EL (cell line): ENCODE measurements around the gene SEMA3B.
"Not testable (repeated sequence)": the region's sequence is repeated elsewhere in the genome, so short reads cannot be mapped to it uniquely, and the experiment has no call there.

Experiments used
- DNase-seq: peaks from one replicate; pipeline ENCODE4 v3.0.0-alpha.2; 2016

SEMA3B gene

GRCh38 chr3:50295553-50296431, 26.8 kb downstream of the SEMA3B start:
- no peak for DNase-seq

DNA sequence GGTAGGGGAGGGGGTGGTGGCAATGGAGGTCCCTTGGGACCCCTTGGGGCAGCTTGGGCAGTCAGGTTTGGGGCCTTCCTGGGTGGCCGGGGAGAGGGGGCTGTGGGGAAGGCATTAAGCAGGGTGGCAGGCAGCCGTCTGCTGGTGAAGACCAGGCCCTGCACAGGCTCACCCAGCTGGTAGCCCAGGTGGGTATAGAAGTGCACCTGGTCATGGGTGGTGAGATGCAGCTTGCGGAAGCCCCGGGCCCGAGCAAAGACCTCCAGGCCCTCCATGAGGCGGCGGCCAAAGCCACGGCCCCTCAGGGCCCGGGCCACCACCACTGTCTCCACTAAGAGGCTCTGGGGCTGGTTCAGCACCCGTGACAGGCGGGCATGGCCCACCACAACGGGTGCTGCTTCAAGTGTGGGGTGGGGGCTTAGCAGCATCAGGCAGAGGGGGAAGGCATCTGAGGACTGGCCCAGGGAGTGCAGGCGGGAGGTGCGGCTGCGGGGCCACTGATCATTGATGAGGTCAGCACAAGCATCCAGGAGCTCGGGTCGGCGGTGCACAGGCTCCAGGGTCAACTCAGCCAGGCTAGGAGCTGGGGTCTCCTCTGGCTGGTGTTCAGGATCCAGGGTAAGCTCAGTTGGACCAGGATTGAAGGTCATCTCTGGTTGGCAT, 27.9 kb downstream of the SEMA3B start:
- no peak for DNase-seq

GRCh38 chr3:50297384-50297775, 28.4 kb downstream of the SEMA3B start:
- no peak for DNase-seq

- DNase-seq: no peak
These were observed 29.2 kb downstream of the SEMA3B start for GRCh38 chr3:50297896-50298725.

- DNase-seq: peak; percentile 100
These were observed 30.1 kb downstream of the SEMA3B start, which contains the start of the genes HYAL3 and NAA80 for GRCh38 chr3:50298836-50299637. Gene HYAL3 (minus strand): TSS chr3:50299405. CDS start chr3:50295602, 3,803 bp downstream. Gene NAA80 (minus strand): TSS chr3:50299405. CDS start chr3:50297463, 1,942 bp downstream.

GRCh38 chr3:50299638-50299928, 30.6 kb downstream of the SEMA3B start:
- DNase-seq: no peak

DNA sequence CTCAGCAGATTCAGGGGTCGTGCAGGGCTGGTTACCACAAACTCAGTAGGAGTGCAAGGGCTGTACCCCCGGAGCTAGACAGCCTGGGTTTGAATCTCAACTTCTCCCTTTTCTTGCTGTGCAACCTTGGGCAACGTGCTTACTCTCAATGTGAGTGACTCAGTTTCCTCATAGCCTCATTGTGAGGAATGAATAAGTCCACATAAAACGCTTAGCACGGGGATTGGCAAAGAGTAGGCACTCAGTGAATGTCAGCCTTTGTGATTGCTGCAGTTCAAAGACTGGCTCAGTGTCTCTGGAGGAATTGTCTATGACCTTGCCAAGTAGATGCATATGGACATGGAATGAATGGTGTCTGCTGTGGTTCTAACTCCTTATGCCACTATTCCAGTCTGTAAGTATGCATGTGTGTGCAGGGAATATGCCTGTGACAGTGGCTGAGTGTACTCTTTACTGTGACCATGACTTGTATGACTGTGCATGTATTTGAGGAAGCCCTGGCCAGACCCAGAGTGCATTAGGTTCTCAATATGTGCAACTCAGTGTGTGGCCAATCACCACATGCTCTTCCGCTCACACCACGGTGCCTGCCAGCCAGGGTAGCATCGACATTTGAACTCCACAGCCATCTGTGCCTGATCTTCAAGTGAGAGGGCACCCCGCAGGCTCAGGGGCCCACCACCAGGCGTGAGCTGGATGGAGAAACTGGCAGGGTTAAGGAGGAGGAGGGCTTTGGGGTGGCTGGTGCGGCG, 31.2 kb downstream of the SEMA3B start:
- no peak for DNase-seq

DNA sequence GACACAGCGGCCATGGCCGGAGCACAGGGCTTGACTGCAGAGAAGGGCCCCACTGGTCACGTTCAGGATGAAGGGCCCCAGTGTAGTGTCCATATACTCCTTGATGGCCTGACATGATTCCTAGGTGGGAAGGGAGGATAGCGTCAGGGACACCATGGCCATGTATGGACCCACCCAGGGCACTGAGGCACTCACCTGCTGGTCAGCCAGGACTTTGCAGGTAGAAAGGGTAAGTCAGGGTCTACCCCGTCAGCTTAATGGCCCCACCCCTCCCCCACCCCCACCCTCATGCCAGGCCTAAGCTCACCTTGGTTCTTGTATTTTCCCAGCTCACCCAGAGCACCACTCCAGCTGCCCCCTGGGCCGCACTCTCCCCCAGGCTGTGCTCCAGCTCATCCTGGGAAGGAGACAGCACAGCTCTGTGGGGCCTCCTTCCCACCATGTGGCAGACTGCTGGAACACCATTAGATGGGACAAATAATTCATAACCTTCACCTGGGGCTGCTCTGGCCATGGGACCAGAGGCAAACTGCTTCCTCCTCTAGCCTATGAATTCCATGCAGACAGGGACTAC, 31.8 kb downstream of the SEMA3B start:
- no peak for DNase-seq

- no peak for DNase-seq
These were observed 33.4 kb downstream of the SEMA3B start for GRCh38 chr3:50302095-50303012.

DNA sequence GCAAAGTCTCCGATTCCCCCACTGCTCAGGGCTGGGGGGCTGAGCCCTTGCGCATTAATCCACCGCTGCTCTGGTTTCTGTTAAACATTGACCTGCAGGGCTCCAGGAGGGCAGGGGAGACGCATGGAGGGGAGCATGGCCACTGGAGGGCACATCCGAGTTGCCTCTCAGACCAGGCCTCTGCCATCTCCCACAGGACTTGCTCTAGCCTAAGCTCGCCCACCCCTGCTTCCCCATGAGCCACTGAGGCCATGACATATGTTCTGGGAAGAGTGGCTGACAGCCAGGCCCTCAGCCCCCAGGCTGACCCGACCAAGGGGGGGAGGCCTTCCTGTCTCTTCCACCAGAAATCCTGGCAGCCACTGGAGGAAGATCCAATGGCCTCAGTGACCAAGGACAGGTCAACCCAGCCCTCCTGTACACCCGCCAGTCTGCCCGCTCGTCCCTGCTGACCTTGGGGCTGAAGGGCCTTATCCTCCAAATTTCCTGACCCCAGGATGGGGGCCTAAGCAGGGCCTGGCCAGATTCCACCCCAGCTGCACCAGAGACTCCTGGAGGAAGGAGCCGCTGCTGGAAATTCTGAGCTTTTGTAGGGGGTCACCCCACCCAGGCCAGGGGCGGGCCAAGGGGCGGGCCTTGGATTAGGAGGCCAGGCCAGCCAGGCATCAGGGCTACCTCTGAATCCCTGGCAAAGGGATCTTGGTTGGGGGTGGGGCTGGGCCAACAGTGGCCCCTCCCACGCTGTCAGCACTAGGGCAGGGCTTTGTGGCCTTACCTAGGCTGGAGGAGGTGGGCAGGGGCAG, 34.3 kb downstream of the SEMA3B start, which contains the start of gene HYAL1:
Gene HYAL1 (minus strand): TSS at position 562 of the 803 bp plus-strand sequence. CDS start 618 bp downstream, outside the sequence.
- DNase-seq: no peak

- DNase-seq: no peak
These were observed 35.7 kb downstream of the SEMA3B start for GRCh38 chr3:50304601-50305000.

DNA sequence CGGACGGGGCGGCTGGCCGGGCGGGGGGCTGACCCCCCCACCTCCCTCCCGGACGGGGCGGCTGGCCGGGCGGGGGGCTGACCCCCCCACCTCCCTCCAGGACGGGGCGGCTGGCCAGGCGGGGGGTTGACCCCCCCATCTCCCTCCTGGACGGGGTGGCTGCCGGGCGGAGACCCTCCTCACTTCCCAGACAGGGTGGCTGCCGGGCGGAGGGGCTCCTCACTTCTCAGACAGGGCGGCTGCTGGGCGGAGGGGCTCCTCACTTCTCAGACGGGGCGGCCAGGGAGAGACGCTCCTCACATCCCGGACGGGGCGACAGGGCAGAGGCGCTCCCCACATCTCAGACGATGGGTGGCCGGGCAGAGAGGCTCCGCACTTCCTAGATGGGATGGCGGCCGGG, 43.1 kb downstream of the SEMA3B start:
- not testable (repeated sequence) for DNase-seq

DNA sequence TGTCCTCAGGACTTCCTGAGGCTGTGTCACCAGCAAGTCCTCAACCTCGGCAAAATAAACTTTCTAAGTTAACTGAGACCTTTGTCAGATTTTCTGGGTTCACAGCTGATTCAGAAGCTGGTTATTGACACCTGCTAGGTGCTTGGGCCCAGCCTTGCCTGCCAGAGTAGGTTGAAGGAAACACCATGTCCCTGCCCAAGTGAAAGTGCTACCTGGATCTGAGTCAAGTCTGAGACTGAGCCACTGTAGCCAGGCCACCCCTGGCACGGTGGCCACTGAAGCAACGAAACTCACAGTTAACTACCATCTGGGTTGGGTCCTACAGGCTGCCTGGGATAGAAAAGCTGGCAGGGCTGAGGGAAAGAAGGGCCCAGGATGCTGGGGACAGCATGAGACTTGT, 45.4 kb downstream of the SEMA3B start:
- no peak for DNase-seq

GRCh38 chr3:50314816-50315215, 45.9 kb downstream of the SEMA3B start:
- no peak for DNase-seq

DNA sequence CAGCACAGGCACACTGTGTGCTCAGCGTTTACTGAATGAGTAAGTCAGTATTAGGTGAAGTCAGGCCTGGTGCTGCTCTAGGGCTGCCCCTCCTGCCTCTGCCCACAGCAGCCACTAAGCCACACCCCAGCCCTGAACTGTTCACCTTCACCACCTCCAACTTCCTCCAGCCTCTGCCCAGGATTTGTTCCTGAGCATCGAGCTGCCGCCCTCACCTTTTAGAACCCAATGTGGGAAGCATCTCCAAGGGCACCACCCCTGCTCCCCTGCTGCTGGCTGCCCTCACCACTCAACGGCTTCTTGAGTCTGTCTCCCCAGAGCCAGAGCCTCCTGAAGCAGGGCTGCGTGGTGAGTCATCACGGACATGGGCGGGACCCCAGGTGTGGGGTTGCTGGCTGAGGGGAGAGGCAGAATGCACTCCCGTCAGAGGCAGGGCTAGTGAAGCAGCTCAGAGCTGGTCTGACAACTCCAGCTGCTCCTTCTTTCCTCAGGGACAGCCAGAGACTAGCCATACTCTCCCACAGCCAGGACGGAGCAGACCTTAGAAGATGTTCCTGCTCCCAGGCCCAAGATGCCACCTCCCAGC, 47.8 kb downstream of the SEMA3B start:
- DNase-seq: no peak

DNA sequence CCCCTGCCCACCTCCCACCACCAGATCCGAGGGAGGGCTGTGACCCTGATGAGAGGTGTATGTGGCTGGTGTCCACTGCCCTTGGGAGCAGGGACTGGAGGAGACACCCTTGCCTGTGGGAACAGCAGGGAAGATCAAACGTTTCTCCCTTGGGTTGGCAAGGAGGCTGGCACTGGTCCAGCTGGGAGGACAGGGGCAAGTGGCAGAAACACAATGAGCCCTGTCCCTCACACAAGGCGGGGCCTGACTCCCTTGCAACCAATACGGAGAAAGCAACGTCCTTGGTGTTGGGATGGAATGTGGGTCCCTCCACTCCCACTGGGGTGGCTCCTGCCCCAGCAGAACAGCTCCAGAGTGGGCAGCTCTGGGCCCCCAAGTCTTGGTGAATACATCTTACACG, 48.4 kb downstream of the SEMA3B start:
- no peak for DNase-seq

- no peak for DNase-seq
These were observed 49.2 kb downstream of the SEMA3B start for GRCh38 chr3:50318163-50318562.

- DNase-seq: no peak
These were observed 49.7 kb downstream of the SEMA3B start for GRCh38 chr3:50318615-50319014.
